Bronchial epithelial cell (primary cell): ENCODE data around the gene GTF2H4. TPM values are rescaled to one million over a fixed set of nuclear protein-coding genes. Genes with fewer than 3 reads are reported as not detected.
A peak's percentile ranks its signal among the peaks of the same experiment; 100 is the strongest.
"Not testable (repeated sequence)": the region's sequence is repeated elsewhere in the genome, so short reads cannot be mapped to it uniquely, and the experiment has no call there.

Source experiments
- DNase-seq: peaks from one replicate; pipeline ENCODE4 v3.0.0-alpha.2; 2010; ENCODE audit warnings: low read depth
- FAIRE-seq: peaks from 2 replicates; lab custom pipeline; 2011; peaks lifted over from hg19 to GRCh38; lab: Jason Lieb, UNC
- H3K27me3 ChIP-seq: 2 replicates; pipeline ENCODE4 v1.5.1; 2011; ENCODE audit warnings: low read length; ENCODE audit not compliant: control insufficient read depth, insufficient read depth
- H3K36me3 ChIP-seq: 2 replicates; pipeline ENCODE4 v1.5.1; 2011; ENCODE audit warnings: low read length; ENCODE audit not compliant: control insufficient read depth, insufficient read depth
- H3K4me3 ChIP-seq: 2 replicates; pipeline ENCODE4 v1.5.1; 2011; ENCODE audit warnings: mild to moderate bottlenecking, low read depth, low read length, control low read depth
- CTCF ChIP-seq: IDR thresholded peaks from 2 replicates; pipeline ENCODE4 v1.5.1; 2011; ENCODE audit warnings: mild to moderate bottlenecking, moderate library complexity, low read length, control low read depth, inconsistent platforms; ENCODE audit not compliant: insufficient read depth, severe bottlenecking
- total RNA-seq: library from RNA; depleted of rRNA; stranded (reverse); fragments of >200 nt; gene quantifications from 2 replicates; pipeline ENCODE4 v1.2.1, GENCODE V29; 2014

Gene GTF2H4
- 10.0 and 10.6 TPM in 2 replicates for total RNA-seq

DNA sequence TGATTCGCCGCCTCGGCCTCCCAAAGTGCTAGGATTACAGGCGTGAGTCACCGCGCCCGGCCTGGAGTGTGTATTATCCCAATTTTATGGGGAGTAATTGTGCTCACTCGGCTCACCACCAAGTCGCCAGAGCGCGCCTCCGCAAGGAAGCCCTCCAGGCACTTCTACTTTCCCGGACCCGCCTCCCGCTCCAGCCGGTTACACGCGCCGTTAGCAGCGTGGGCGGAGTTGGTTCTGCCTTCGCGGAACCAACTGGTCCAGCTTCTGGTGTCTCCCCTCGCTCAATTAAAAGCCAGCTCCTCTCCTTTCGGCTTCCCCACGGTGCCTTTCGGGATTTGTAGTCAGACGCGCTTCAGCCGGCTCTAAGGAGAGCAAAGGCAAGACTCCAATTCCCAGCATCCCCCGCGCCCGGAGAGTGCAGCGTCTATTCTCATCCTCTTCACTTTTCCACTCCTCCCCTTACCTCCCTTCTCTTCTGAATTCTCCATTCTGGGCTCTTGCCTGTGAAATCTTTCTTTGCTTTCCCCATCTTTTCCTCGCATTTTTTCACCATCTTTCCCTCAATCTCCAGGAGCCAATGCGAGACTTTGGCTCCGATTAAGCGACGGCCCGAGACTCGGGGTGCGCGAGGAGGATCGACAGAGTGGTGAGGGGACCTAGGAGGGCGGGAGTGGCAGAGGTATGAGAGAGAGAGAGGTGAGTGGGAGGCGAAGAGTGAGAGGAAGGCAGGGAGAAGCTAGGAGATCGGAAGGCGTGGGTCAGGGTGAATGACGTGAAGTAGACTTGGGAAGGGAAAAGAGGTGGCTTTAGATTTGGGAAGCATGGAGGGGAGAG, at the start of gene GTF2H4:
TSS of gene GTF2H4 (plus strand) at position 450 of the 834 bp plus-strand sequence.
- TF ChIP-seq CTCF = no peak
- Histone ChIP-seq H3K36me3 (peaks cover 12% of the 10 kb centered on the region), H3K4me3 (peak within 1 kb of the TSS; percentile 68), H3K27me3 (no peaks in the 10 kb centered on the region)
- DNase-seq = peak; percentile 98
- FAIRE-seq = peak; percentile 76

DNA sequence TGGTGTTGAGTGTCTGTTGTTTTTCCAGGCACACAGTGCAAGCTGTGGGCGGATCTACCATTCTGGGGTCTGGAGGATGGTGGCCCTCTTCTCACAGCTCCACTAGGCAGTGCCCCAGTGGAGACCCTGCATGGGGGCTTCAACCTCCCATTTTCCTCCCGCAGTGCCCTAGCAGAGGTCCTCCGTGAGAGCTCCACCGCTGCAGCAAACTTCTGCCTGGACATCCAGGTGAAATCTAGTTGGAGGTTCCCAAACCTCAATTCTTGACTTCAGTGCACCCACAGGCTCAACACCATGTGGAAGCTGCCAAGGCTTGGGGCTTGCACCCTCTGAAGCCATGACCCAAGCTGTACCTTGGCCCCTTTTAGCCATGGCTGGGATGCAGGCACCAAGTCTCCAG, 48.3 kb upstream of the GTF2H4 start:
- not testable (repeated sequence) for H3K4me3 ChIP-seq, H3K27me3 ChIP-seq, FAIRE-seq, H3K36me3 ChIP-seq, DNase-seq

GRCh38 chr6:30861257-30862048, 46.6 kb upstream of the GTF2H4 start:
- Histone ChIP-seq H3K4me3 (no peak overlapping the region), H3K27me3 (no peaks in the 10 kb centered on the region), H3K36me3 (no peaks in the 10 kb centered on the region)
- no peak for TF ChIP-seq CTCF
- FAIRE-seq (no peak), DNase-seq (no peak)

DNA sequence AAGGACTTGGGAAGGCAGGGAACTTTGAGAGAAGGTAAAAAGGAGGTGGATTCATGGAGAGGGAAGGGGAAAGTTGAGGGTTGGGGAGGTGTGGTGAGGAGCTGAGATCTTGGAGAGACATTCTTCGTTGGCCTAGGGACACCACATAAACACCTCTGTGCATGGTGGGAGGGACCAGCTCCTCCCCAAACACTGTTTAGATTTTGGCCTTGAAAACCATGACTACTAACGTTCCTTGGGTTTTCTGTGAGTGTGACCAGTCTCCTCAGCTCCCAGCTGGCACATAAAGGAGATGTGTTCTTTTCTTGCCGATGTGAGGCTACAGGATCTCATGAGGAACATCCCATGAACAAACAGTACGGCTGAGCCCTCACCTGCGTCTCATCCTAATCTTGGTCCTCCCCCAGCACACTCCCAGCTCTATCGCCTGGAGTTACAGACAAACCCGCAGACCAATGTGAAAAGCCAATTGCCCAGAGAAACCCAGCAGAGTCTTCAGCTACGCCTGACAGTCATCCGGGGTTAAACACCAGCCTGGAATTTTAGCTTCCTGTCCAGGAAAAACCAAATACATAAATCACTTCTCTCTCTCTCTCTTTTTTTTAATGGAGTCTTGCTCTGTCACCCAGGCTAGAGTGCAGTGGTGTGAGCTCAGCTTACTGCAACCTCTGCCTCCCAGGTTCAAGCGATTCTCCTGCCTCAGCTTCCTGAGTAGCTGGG, 45.7 kb upstream of the GTF2H4 start:
- no peak for FAIRE-seq
- H3K4me3 ChIP-seq = no peak overlapping the region
- no peaks in the 10 kb centered on the region for H3K27me3 ChIP-seq
- no peak for TF ChIP-seq CTCF
- no peaks in the 10 kb centered on the region for H3K36me3 ChIP-seq
- DNase-seq = no peak

DNA sequence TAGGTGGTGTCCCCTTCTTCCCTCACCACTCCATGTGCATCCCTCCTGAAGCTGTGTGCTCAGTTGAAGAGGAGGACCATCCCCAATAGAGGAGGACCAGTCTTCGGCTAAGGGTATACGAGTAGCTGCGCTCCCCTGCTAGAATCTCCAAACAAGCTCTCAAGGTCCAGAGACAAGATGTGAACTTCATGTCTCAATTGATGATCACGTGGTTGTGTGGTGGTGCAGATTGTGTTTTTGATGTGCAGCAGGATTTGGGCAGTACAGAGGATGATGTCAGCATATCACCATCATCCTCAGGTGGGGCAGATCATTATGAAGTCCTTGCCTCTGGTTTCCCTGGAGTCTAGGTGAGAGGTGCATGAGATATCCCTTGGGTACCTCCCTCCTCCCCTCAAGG, 43.7 kb upstream of the GTF2H4 start:
- Histone ChIP-seq H3K4me3 (no peak overlapping the region), H3K27me3 (no peaks in the 10 kb centered on the region), H3K36me3 (no peaks in the 10 kb centered on the region)
- FAIRE-seq (no peak), DNase-seq (no peak)
- TF ChIP-seq CTCF = no peak

- not testable (repeated sequence) for H3K36me3 ChIP-seq, FAIRE-seq, DNase-seq
These were observed 38.7 kb upstream of the GTF2H4 start for GRCh38 chr6:30869241-30869749.

More at GRCh38 chr6:30869241-30869749, 38.7 kb upstream of the GTF2H4 start:
- H3K4me3 ChIP-seq, H3K27me3 ChIP-seq: not testable (repeated sequence)
